Keratinocyte (primary cell): ENCODE results near the gene STK40.

Experiments used
- EZH2 ChIP-seq: IDR thresholded peaks from one replicate; pipeline ENCODE4 v1.6.1; 2012; ENCODE audit warnings: inconsistent platforms, mild to moderate bottlenecking, low read length, moderate library complexity
- TF ChIP-seq, protein P1 (sequence below), 3 experiments: IDR thresholded peaks in 1 of 3; conservative IDR thresholded peaks in 1 of 3; optimal IDR thresholded peaks in 1 of 3; 2 replicates in 2 of 3; 3 replicates in 1 of 3; pipeline versions ENCODE3 to v1.5.1; 2011; ENCODE audit warnings: low read length in 3 of 3, mild to moderate bottlenecking in 3 of 3, moderate library complexity in 2 of 3, control low read depth in 1 of 3, inconsistent platforms in 1 of 3; ENCODE audit not compliant: insufficient read depth in 2 of 3; ENCODE audit errors: extremely low read depth in 1 of 3

DNA sequence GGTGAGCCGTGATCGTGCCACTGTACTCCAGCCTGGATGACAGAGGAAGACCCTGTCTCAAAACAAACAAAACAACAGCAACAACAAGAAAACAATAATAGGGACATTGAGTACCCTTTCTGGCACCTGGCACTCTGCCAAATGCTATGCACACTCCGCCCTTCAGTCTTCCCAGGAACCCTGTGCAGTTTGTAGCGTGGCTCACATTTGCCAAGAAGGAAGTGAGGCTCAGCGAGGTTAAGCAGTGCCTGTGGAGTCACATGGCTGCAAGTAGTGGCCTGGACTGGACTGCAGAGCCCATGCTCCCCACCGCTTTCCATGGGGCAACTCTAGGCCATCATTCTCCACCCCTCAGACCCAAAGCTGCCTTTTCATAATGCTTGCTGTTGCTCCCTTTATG, 57.0 kb downstream of the STK40 start:
- TF ChIP-seq, protein P1, sequence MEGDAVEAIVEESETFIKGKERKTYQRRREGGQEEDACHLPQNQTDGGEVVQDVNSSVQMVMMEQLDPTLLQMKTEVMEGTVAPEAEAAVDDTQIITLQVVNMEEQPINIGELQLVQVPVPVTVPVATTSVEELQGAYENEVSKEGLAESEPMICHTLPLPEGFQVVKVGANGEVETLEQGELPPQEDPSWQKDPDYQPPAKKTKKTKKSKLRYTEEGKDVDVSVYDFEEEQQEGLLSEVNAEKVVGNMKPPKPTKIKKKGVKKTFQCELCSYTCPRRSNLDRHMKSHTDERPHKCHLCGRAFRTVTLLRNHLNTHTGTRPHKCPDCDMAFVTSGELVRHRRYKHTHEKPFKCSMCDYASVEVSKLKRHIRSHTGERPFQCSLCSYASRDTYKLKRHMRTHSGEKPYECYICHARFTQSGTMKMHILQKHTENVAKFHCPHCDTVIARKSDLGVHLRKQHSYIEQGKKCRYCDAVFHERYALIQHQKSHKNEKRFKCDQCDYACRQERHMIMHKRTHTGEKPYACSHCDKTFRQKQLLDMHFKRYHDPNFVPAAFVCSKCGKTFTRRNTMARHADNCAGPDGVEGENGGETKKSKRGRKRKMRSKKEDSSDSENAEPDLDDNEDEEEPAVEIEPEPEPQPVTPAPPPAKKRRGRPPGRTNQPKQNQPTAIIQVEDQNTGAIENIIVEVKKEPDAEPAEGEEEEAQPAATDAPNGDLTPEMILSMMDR (optimal IDR thresholded peaks at IDR 0.05 in 1 of 3, IDR thresholded peaks at IDR 0.05 in 1 of 3, conservative IDR thresholded peaks at IDR 0.05 in 1 of 3; ENCODE audit: extremely low read depth in 1 of 3, insufficient read depth in 2 of 3, low read length in 3 of 3) = no peak
- TF ChIP-seq EZH2 = no peak
